Adrenal gland (tissue), 19 donors: ENCODE results near the gene FRMD8. TPM values are rescaled to one million over a fixed set of nuclear protein-coding genes. Genes with fewer than 3 reads are reported as not detected.
A peak's percentile ranks its signal among the peaks of the same experiment; 100 is the strongest.

Source experiments
- DNase-seq, 7 donors: peaks; one replicate each; pipeline ENCODE4 v3.0.0-alpha.2; 2019 to 2020
- H3K27ac ChIP-seq, 5 donors: fragments of 200-600 bp; sonication (generic) in 4 of 5; 1 replicate in 3 of 5; 2 replicates in 2 of 5; pipeline versions ENCODE4 v1.5.1 to v1.8.0; 2016 to 2020; ENCODE audit warnings: mild to moderate bottlenecking in 1 of 5
- H3K27me3 ChIP-seq: fragments of 200-600 bp; 2 replicates; pipeline ENCODE4 v1.8.0; 2021
- H3K36me3 ChIP-seq, 2 donors: fragments of 200-600 bp; replicated peaks in 1 of 2; 1 replicate in 1 of 2; 2 replicates in 1 of 2; pipeline versions ENCODE4 v1.5.1 to v1.8.0; 2018 to 2022
- H3K4me1 ChIP-seq, 2 donors: fragments of 200-600 bp; replicated peaks in 1 of 2; 1 replicate in 1 of 2; 2 replicates in 1 of 2; pipeline versions ENCODE4 v1.5.1 to v1.8.0; 2018 to 2021
- H3K4me3 ChIP-seq, 4 donors: fragments of 200-600 bp; sonication (generic) in 3 of 4; one replicate each; pipeline ENCODE4 v1.5.1; 2016 to 2018
- H3K9me3 ChIP-seq, 3 donors: fragments of 200-600 bp; sonication (generic) in 1 of 3; replicated peaks in 1 of 3; 1 replicate in 2 of 3; 2 replicates in 1 of 3; pipeline versions ENCODE4 v1.5.1 to v1.8.0; 2016 to 2021
- CTCF ChIP-seq, 6 experiments: fragments of 450-650 bp in 4 of 6; fragments of 200-600 bp in 2 of 6; sonication (generic) in 1 of 6; IDR thresholded peaks; 1 replicate in 5 of 6; 2 replicates in 1 of 6; pipeline versions ENCODE4 v1.5.1 to v1.8.0; 2016 to 2021; ENCODE audit warnings: antibody characterized with exemption in 6 of 6, mild to moderate bottlenecking in 2 of 6, moderate library complexity in 1 of 6
- POLR2A ChIP-seq, 2 donors: fragments of 450-650 bp; IDR thresholded peaks; one replicate each; pipeline ENCODE4 v1.6.1; 2017; ENCODE audit warnings: antibody characterized with exemption in 2 of 2, mild to moderate bottlenecking in 2 of 2, moderate library complexity in 1 of 2
- WGBS, 4 donors: extraction: QIAGEN DNeasy Blood & Tissue Kit in 2 of 4; methylation state at CpG; one replicate each; pipeline versions ENCODE4 v1.1.5 to v1.1.7; 2013 to 2017; 5-methylcytosine and 5-hydroxymethylcytosine counted together
- intact Hi-C, 2 donors: fragments of 100-400 bp; cut with DNase I; formaldehyde crosslinking; loops; one replicate each; pipeline versions ENCODE4 v1.14.1 to v1.15.0; 2022 to 2023
- long read RNA-seq, 10 donors: library from polyadenylated mRNA in 3 of 10; unstranded in 2 of 10; stranded (forward) in 1 of 10; transcript quantifications; one replicate each; pipeline ENCODE4 v2.0.0 and lab custom pipeline, GENCODE V29; 2021 to 2026
- polyA plus RNA-seq, 3 donors: library from polyadenylated mRNA; stranded (reverse); fragments of 200-250 nt in 2 of 3; fragments of 350-450 nt in 1 of 3; fragmentation: Illumina TruSeq in 1 of 3; extraction: RNeasy Lipid Tissue Mini Kit (QIAGEN cat#74804) in 1 of 3; gene quantifications; one replicate each; pipeline ENCODE4 v1.2.3, GENCODE V29; 2013 to 2014
- total RNA-seq, 9 donors: library from RNA; depleted of rRNA in 4 of 9; stranded (reverse); fragments of >200 nt in 4 of 9; fragments of 120-200 nt in 1 of 9; fragmentation: NEBNext Ultra II Directional in 1 of 9; extraction: Animal tissue kit (Norgen Biotek cat#: 25700) in 1 of 9; gene quantifications; one replicate each; pipeline versions ENCODE4 v1.1.0 to v1.2.4, GENCODE V29; 2013 to 2023
- donor health status: healthy with polysubstance abuse.
- donor health status: Bipolar disorder and iron deficiency.
- donor health status: DM: yes; HTN: yes; CAD: no.
- donor health status: DM: no; HTN: no; CAD: no.
- donor health status: DM: no; HTN: no; CAD: no.
- donor health status: DM: yes; HTN: yes; CAD: no.

The FRMD8 gene, protein sequence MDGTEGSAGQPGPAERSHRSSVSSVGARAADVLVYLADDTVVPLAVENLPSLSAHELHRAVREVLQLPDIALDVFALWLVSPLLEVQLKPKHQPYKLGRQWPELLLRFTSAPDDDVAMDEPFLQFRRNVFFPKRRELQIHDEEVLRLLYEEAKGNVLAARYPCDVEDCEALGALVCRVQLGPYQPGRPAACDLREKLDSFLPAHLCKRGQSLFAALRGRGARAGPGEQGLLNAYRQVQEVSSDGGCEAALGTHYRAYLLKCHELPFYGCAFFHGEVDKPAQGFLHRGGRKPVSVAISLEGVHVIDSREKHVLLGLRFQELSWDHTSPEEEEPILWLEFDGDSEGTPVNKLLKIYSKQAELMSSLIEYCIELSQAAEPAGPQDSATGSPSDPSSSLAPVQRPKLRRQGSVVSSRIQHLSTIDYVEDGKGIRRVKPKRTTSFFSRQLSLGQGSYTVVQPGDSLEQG
- total RNA-seq = 10 to 100 TPM; 17.6 to 52.1 (median 39.6) TPM
- polyA plus RNA-seq = 10 to 100 TPM in 2 of 3 donors, 1 to 10 TPM in 1; 5.3 to 21.3 (median 20.4) TPM
- long read RNA-seq, donor 1, partial matches to known transcripts = 22 of 25 reads
- long read RNA-seq, donor 1, other reads (novel, unspliced or antisense) = 0 of 25 reads
- long read RNA-seq, donor 2, transcript FRMD8-201 (11 exons, 3,723 nt) = major isoform, 5 of 6 reads
- long read RNA-seq, donor 2, partial matches to known transcripts = 0 of 6 reads
- long read RNA-seq, donor 2, other reads (novel, unspliced or antisense) = 0 of 6 reads
- long read RNA-seq, donor 3, partial matches to known transcripts = 0 of 3 reads
- long read RNA-seq, donor 3, other reads (novel, unspliced or antisense) = 0 of 3 reads
- long read RNA-seq, donor 4, partial matches to known transcripts = 0 of 4 reads
- long read RNA-seq, donor 4, other reads (novel, unspliced or antisense) = 2 of 4 reads
- long read RNA-seq, donor 5, transcript FRMD8-203 (10 exons, 1,818 nt) = minor isoform, 12 of 191 reads
- long read RNA-seq, donor 5, transcript FRMD8-201 (11 exons, 3,723 nt) = major isoform, 138 of 191 reads
- long read RNA-seq, donor 5, partial matches to known transcripts = 13 of 191 reads
- long read RNA-seq, donor 5, other reads (novel, unspliced or antisense) = 28 of 191 reads
- long read RNA-seq, donor 6, partial matches to known transcripts = 5 of 6 reads
- long read RNA-seq, donor 6, other reads (novel, unspliced or antisense) = 0 of 6 reads
- long read RNA-seq, donor 7 = 0 reads
- long read RNA-seq, donor 8, partial matches to known transcripts = 0 of 5 reads
- long read RNA-seq, donor 8, other reads (novel, unspliced or antisense) = 0 of 5 reads
- long read RNA-seq, donor 9, partial matches to known transcripts = 31 of 31 reads
- long read RNA-seq, donor 9, other reads (novel, unspliced or antisense) = 0 of 31 reads
- long read RNA-seq, donor 10, partial matches to known transcripts = 0 of 1 reads
- long read RNA-seq, donor 10, other reads (novel, unspliced or antisense) = 0 of 1 reads

- Histone ChIP-seq H3K36me3 (no peaks in the 10 kb centered on the region), H3K27me3 (no peaks in the 10 kb centered on the region), H3K9me3 (no peaks in the 10 kb centered on the region), H3K27ac (peak within 1 kb of the TSS; percentile 74 to 97 (median 91)), H3K4me3 (peak within 1 kb of the TSS; percentile 50 to 83 (median 56)), H3K4me1 (peaks cover 60 to 92% of the 10 kb centered on the region in 2 donors)
- intact Hi-C loops = no loop called here
- peak; percentile 92 to 95 for TF ChIP-seq POLR2A (IDR thresholded peaks at IDR 0.05)
- no peak for TF ChIP-seq CTCF (IDR thresholded peaks at IDR 0.05)
- WGBS, 4 donors = 0 to 1% (median 1%) methylated on average over 11 to 76 of the region's 76 CpGs
- DNase-seq = peak; percentile 90 to 96 (median 93)
Observed at GRCh38 chr11:65386307-65387140, at the start of gene FRMD8. Gene FRMD8, plus strand, starts transcription at chr11:65386637. Its CDS starts 400 bp downstream, at chr11:65387037.

- no peak for TF ChIP-seq POLR2A (IDR thresholded peaks at IDR 0.05)
- TF ChIP-seq CTCF (IDR thresholded peaks at IDR 0.05) = no peak
- Histone ChIP-seq H3K27ac (no peak overlapping the region), H3K36me3 (peaks cover 0 to 43% of the 10 kb centered on the region in 2 donors), H3K4me3 (no peak overlapping the region), H3K9me3 (no peaks in the 10 kb centered on the region), H3K4me1 (peaks cover 10 to 16% of the 10 kb centered on the region in 2 donors), H3K27me3 (no peaks in the 10 kb centered on the region)
- no peak for DNase-seq
- intact Hi-C loops = no loop called here
- 77 to 87% (median 84%) methylated on average over 7 of the region's 7 CpGs for WGBS, 4 donors
Observed at GRCh38 chr11:65338676-65339075, 47.8 kb upstream of the FRMD8 start.

DNA sequence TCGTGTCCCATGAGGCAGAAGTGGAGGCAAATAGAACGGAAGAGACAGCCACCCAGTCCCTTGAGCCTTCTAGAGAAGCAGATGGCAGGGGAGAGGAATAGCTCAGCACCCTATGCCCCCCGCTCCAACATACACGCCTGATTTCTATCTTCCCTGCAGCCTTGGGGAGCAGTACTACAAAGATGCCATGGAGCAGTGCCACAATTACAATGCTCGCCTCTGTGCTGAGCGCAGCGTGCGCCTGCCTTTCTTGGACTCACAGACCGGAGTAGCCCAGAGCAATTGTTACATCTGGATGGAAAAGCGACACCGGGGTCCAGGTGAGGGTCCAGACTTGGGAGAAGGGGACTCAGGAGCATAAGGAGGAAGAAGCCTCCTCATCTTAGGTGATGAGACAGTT lies 46.2 kb upstream of the FRMD8 start:
- WGBS, 4 donors = 90 to 92% (median 91%) methylated on average over 11 of the region's 11 CpGs
- TF ChIP-seq POLR2A (IDR thresholded peaks at IDR 0.05) (no peak), CTCF (IDR thresholded peaks at IDR 0.05) (no peak)
- Histone ChIP-seq H3K27ac (no peak overlapping the region), H3K9me3 (no peaks in the 10 kb centered on the region), H3K27me3 (no peaks in the 10 kb centered on the region), H3K4me3 (no peak overlapping the region), H3K4me1 (peaks cover under 1 to 7% of the 10 kb centered on the region in 2 donors), H3K36me3 (peaks cover 0 to 58% of the 10 kb centered on the region in 2 donors)
- DNase-seq = no peak
- intact Hi-C loops = no loop called here
